Motor neuron (in vitro differentiated cells): Measurements from ENCODE around the gene CELSR2. TPM values are rescaled to one million over a fixed set of nuclear protein-coding genes. Genes with fewer than 3 reads are reported as not detected.
"Not testable (repeated sequence)": the region's sequence is repeated elsewhere in the genome, so short reads cannot be mapped to it uniquely, and the experiment has no call there.

Experiments used
- ATAC-seq, 8 experiments: fragments of 200-7000 bp; cut with Tn5 transposase; replicated peaks in 6 of 8; 2 replicates each; pipeline ENCODE4 v1.8.0; 2021; ENCODE audit warnings: mild to moderate bottlenecking in 8 of 8, moderate library complexity in 8 of 8
- H3K27ac ChIP-seq, 2 donors: fragments of 250-450 bp; sonication (Bioruptor Pico); 2 replicates each; pipeline ENCODE4 v1.9.0; 2021; ENCODE audit warnings: antibody characterized with exemption in 2 of 2, mild to moderate bottlenecking in 2 of 2, moderate library complexity in 1 of 2
- H3K4me1 ChIP-seq, 2 donors: fragments of 250-450 bp; sonication (Bioruptor Pico); replicated peaks in 1 of 2; 2 replicates each; pipeline ENCODE4 v1.6.1; 2021; ENCODE audit warnings: antibody characterized with exemption in 2 of 2, mild to moderate bottlenecking in 2 of 2, moderate library complexity in 1 of 2
- H3K4me3 ChIP-seq, 5 donors: fragments of 250-450 bp; sonication (Bioruptor Pico); 2 replicates each; pipeline ENCODE4 v1.9.0; 2021; ENCODE audit warnings: antibody characterized with exemption in 5 of 5, mild to moderate bottlenecking in 5 of 5, moderate library complexity in 4 of 5
- WGBS, 10 experiments: fragments of 450-650 bp; shearing (Covaris generic); methylation state at CpG; one replicate each; pipeline ENCODE4 v1.0.0; 2022; 5-methylcytosine and 5-hydroxymethylcytosine counted together
- in situ Hi-C, 9 experiments: fragments of 400-800 bp; cut with MboI; loops; one replicate each; pipeline ENCODE4 v1.15.0; 2021; ENCODE audit warnings: low sequenced_read_pairs in 9 of 9, low pct_unique_long_range_greater_than_20kb in 2 of 9; ENCODE audit not compliant: unreplicated experiment in 9 of 9
- total RNA-seq, 8 experiments: library from RNA; unstranded; fragments of 300-600 nt; gene quantifications; 2 replicates each; pipeline versions ENCODE4 v1.2.3 to v1.2.4, GENCODE V29; 2022

CELSR2 gene
- total RNA-seq, 8 experiments from 2014 or later: 1.1 to 90.9 (median 43.3) TPM

DNA sequence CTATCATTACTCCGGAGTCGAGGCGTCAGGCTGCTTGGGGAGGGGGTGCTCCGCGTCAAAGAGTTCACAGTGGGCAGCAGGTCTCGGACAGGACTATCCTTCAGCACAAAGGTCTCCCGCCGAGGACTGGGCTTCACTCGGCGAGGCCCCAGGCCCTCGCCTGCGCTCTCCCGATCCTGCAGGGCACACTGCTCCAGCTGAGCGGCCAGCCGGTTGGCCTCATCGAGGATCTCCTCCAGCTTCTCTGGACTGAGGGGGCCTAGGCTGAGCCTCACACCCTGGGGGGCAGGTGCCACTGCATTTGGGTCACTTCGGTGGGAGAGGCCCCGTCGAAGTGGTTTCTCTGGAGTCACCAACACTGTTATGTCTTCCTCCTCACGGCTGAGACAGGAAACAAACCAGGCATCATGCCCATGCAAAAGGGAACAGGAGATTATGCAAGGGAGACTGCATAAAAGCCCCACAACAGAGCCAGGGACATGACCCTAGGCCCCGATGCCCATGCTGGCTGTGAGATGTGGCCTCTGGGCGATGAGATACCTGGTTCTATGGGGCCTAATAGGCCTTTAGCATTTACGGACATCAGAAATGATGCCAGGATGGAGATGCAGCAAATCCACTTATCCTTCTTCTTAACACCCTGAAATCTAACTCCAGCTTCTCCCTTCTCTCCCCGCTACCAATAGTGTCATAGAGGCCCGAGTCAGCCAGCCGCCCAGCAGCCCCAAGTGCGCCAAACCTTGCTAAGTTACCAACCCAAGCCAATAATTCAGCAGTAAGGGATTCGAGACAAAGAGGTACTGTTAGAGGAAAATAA lies 32.5 kb downstream of the CELSR2 start:
- H3K4me1 ChIP-seq: peaks cover 31 to 39% of the 10 kb centered on the region in 2 donors
- WGBS, 10 experiments: 0 to 77% (median 33%) methylated on average over 1 to 21 of the region's 28 CpGs; no CpG with 5 or more reads in 1 of the 10 experiments
- peak overlapping the region; percentile 38 to 63 (median 49) for H3K4me3 ChIP-seq
- no peak for ATAC-seq
- in situ Hi-C loops: no loop called here
- no peak overlapping the region for H3K27ac ChIP-seq

DNA sequence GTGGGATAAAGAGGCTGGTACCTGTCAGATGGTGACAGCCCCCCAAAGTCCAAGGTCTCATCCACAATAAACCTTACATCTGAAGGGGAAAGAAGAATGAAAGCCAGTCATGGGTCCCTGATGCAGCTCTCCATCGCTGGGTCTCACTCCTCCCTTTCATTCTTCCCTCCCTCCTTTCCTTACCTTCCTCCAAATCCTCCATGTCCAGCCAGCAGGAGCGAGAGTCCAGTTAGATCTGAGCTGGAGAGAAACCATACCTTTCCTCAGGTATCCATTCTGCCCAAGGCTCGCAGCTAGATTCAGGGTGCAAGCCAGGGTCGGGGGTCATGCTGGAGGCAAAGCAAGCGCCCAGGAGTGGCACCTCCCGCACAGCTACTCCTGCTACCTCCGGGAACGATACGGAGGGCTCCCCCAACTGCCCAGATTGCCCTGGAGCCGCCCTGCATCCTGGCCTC lies 33.2 kb downstream of the CELSR2 start:
- peaks cover 27 to 34% of the 10 kb centered on the region in 2 donors for H3K4me1 ChIP-seq
- WGBS, 10 experiments: 0 to 28% (median 0%) methylated on average over 1 to 9 of the region's 10 CpGs; no CpG with 5 or more reads in 3 of the 10 experiments
- in situ Hi-C loops: no loop called here
- no peak overlapping the region for H3K27ac ChIP-seq
- peak overlapping the region; percentile 38 to 63 (median 49) for H3K4me3 ChIP-seq
- ATAC-seq: peak in 3 of 8 experiments; percentile 7 to 13 (median 11)

DNA sequence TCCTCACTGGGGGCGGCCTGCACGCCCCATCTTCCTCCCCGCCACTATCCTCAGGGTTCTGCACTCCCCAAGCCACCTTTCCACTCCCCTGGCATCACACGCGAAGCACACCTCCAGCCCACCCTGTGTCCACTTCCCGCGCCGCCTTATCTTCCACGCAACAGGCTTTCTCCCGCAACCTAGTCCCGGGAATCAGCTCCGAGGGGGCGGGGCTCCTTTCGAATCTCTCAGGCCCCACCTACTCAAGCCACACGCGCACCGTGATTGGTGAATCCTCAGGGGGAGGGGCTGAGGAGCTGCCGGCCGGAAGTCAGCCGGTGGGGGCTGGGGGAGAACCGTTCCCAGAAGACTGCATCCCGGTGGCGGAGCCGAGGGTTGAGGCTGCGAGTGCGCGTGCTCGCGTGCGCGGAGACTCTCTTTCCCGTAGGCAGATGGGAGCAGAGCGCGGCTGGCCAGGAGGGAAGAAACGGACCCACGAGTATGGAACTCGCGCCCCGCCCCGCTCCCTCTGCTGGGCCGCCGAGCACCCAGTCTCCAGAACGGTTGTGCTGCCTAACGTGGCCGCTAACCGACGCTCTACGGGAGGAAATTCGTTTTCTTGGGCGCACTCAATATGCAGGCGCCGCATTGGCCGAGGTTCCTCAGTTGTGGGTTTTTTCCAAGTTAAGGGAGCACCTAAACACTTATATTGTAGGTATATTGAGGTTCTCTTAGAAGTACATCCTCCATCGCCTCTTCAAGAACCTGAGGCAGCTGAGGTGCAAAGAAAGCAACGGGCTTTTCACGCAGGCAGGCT lies 33.8 kb downstream of the CELSR2 start, which contains the start of gene PSRC1:
Gene PSRC1, minus strand, starts transcription at position 194 of the 796 bp plus-strand sequence.
- Histone ChIP-seq H3K4me3 (peak within 1 kb of the TSS; percentile 38 to 63 (median 49)), H3K27ac (peak within 1 kb of the TSS; percentile 71 to 77), H3K4me1 (peaks cover 25 to 31% of the 10 kb centered on the region in 2 donors)
- in situ Hi-C loops: no loop called here
- peak; percentile 81 to 94 (median 93) for ATAC-seq
- 0 to 19% (median 2%) methylated on average over 1 to 36 of the region's 56 CpGs; no CpG with 5 or more reads in 1 of the 10 experiments for WGBS, 10 experiments

DNA sequence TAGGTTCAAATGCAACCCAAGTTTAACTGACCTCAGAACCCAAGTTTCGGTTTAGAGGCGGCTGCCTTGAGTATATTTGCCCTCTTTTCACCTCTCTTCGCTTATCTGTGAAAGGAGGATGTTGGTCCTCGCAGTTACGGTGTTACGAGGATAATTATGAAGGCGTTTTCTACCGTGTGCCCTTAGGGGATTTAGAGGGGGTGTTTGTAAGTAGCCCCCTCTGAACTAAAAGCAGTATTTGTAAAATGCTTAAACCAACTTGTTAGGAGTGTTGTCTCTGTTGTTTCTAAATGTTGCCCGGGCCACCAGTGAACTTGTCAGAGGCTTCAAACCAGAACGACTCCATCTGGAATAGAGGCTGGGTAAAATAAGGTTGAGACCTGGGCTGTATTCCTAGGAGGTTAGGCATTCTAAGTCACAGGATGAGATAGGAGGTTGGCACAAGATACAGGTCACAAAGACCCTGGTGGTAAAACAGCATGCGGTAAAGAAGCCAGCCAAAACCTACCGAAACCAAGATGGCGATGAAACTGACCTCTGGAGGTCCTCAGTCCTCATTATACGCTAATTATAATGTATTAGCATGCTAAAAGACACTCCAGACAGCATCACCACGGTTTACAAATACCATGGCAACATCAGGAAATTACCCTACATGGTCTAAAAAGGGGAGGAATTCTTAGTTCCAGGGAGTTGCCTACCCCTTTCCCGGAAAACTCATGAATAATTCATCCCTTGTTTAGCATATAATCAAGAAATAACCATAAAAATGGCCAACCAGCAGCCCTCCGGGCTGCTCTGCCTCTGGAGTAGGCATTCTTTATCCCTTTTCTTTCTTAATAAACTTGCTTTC lies 34.6 kb downstream of the CELSR2 start:
- in situ Hi-C loops: no loop called here
- WGBS, 10 experiments: 27 to 71% (median 62%) methylated on average over 2 to 17 of the region's 17 CpGs
- peak overlapping the region; percentile 38 to 63 (median 49) for H3K4me3 ChIP-seq
- peak in 3 of 8 experiments; percentile 10 to 35 (median 26) for ATAC-seq
- peak overlapping the region; percentile 77 to 84 for H3K27ac ChIP-seq
- H3K4me1 ChIP-seq: peaks cover 25 to 31% of the 10 kb centered on the region in 2 donors

DNA sequence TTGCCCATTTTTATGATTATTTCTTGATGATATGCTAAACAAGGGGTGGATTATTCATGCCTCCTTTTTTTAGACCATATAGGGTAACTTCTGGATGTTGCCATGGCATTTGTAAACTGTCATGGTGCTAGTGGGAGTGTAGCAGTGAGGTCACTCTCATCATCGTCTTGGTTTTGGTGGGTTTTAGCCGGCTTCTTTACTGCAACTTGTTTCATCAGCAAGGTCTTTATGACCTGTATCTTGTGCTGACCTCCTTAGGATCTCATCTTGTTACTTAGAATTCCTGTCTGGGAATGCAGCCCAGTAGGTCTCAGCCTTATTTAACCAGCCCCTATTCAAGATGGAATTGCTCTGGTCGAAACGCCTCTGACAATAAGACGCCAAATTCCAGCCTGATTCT lies 37.4 kb downstream of the CELSR2 start:
- in situ Hi-C loops, H3K27ac ChIP-seq, H3K4me3 ChIP-seq: not testable (repeated sequence)
- peak in 1 of 8 experiments; percentile 5 for ATAC-seq
- WGBS, 10 experiments: 66 to 94% (median 88%) methylated on average over 3 to 5 of the region's 5 CpGs; no CpG with 5 or more reads in 1 of the 10 experiments
- peaks cover 21 to 26% of the 10 kb centered on the region in 2 donors for H3K4me1 ChIP-seq

DNA sequence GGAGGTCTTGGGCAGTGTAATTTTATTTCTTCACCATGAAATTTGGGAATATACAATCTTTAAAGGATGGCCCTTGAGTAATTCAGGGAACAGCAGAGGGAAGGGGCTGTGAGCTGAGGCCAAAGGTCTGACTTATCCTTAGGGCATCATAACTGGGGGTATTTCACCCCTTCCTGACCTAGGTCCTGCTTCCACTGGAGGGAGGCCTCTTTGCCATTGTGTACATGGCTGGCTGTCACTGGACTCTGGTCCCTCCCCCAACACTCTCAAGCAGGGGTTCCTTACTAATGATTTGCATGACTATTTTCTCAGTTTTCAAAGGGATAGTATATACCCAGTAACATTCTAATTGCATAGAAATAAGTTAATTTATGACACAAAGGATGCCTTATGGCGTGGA lies 40.8 kb downstream of the CELSR2 start:
- in situ Hi-C loops: no loop called here
- Histone ChIP-seq H3K4me1 (peaks cover 0 to 6% of the 10 kb centered on the region in 2 donors), H3K27ac (no peak overlapping the region), H3K4me3 (no peak overlapping the region)
- ATAC-seq: no peak
- 63 to 100% (median 96%) methylated on average over 1 of the region's 1 CpG; no CpG with 5 or more reads in 2 of the 10 experiments for WGBS, 10 experiments

DNA sequence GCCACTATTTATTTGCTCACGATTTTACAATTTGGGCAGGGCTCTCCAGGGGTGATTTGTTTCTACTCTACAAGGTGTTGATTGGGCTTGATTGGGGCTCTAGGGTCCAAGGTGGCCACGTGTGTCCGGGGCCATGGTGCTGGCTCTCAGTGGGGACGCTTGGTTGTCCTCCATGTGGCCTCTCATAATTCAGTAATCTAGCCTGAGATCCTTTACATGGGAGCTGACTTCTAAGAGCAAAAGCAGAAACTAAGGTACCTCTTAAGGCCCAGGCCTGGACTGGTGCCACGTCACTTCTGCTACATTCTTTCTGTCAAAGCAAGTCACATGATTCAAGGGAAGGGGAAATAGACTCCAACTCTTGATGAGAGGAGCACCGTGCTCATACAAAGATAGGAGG lies 41.7 kb downstream of the CELSR2 start:
- no peak overlapping the region for H3K4me3 ChIP-seq
- 26 to 100% (median 84%) methylated on average over 1 to 6 of the region's 6 CpGs; no CpG with 5 or more reads in 1 of the 10 experiments for whole genome bisulfite sequencing, 10 experiments
- in situ Hi-C loops: no loop called here
- ATAC-seq: peak in 1 of 8 experiments; percentile 35
- no peak overlapping the region for H3K27ac ChIP-seq
- no peaks in the 10 kb centered on the region for H3K4me1 ChIP-seq

DNA sequence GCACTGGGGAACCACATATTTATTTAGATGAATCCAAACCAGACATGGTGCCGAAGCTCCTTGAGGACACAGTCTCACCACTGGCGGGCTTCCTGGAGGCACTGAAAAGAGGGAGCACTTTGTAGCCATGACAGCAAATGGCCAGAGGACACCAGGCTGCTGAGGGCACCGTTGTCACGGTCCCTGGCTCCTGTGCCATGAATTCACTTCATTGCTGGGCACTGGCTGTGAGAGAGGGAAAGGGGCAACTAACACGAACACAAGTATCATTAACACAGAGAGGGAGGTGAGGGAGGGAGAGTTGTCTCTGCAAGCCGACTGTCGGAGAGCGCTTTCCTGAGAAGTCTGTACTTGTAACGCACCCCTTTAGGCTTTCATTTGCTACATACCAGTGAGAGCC lies 43.0 kb downstream of the CELSR2 start:
- in situ Hi-C loops: no loop called here
- WGBS, 10 experiments: 17 to 81% (median 65%) methylated on average over 1 to 9 of the region's 9 CpGs
- ATAC-seq: peak in 2 of 8 experiments; percentile 75 to 88
- no peak overlapping the region for H3K4me3 ChIP-seq
- no peaks in the 10 kb centered on the region for H3K4me1 ChIP-seq
- no peak overlapping the region for H3K27ac ChIP-seq

DNA sequence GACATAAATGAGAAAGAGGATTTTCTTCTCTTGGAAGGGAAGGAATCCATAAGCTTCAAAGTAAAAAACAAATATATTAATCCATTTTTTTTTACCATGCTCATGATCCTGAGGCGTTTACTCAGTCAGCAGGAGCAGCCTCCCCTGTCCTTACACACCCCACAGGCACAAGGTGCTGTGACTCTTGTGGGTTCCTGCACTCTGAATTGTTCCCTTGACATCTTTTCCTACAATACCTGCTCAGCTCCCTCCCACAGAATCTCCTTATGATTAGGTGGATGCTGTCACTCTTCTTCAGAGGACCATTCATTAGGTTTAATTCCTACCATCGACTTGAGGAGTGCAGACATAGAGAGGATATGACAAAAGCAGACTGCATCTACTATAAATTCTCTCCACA lies 43.7 kb downstream of the CELSR2 start:
- Histone ChIP-seq H3K4me3 (no peak overlapping the region), H3K27ac (no peak overlapping the region), H3K4me1 (no peaks in the 10 kb centered on the region)
- no peak for ATAC-seq
- in situ Hi-C loops: no loop called here
- 40 to 100% (median 60%) methylated on average over 1 to 2 of the region's 2 CpGs; no CpG with 5 or more reads in 3 of the 10 experiments for WGBS, 10 experiments

DNA sequence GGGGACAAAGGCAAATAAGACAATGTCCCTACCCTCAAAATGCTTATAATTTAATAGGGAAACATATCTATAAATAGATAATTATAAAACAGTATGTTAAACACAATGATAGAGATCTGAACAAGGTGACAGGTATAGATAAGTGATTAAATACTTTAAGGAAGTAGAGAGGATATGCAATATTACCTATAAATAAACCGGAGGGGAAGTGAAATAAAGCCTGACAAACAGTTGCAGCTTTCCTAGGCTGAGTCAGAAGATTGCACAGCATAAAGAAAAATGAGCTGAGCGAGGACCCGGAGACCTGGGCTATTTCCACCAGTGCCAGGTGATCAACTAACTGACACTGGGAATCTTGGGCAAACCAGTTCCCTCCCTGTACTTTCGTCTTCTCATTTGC lies 45.1 kb downstream of the CELSR2 start:
- ATAC-seq: no peak
- no peak overlapping the region for H3K27ac ChIP-seq
- H3K4me1 ChIP-seq: peaks cover 11 to 14% of the 10 kb centered on the region in 2 donors
- 40 to 100% (median 87%) methylated on average over 1 to 4 of the region's 4 CpGs for WGBS, 10 experiments
- H3K4me3 ChIP-seq: no peak overlapping the region
- in situ Hi-C loops: no loop called here

DNA sequence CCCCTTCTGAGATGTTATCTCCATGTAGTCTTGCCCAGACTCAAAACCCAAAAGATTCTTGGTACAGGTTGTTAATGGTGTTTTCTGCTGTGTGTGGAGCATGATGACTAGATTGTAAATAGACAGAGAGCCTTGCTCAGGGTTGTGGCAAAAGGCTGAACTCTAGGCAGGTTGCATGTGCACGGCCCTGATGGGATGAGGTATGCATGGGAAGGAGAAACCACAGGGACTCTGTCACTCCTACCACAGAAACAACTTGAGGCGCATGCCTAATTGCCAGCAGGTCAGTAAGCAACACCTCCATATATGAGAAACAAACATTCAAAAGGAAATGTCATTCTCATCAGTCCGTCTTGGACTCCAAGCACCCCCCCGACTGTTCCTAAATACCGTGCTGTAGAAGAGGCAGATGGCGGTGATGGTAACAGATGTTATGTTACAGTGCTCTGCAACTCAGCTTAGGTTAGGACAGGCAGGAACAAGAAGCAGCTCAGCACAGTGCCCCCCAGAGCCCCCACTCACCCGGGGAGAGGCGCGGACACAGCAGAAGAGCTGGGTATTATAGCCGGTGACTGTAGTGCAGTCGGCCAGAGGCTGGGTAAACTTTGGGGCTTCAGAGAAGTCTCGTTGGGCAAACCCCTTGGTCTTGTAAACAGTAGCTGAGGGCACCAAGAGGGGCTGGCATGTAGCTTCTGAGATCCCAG lies 46.5 kb downstream of the CELSR2 start:
- WGBS, 10 experiments: 41 to 93% (median 74%) methylated on average over 1 to 12 of the region's 12 CpGs; no CpG with 5 or more reads in 2 of the 10 experiments
- in situ Hi-C loops: no loop called here
- ATAC-seq: no peak

DNA sequence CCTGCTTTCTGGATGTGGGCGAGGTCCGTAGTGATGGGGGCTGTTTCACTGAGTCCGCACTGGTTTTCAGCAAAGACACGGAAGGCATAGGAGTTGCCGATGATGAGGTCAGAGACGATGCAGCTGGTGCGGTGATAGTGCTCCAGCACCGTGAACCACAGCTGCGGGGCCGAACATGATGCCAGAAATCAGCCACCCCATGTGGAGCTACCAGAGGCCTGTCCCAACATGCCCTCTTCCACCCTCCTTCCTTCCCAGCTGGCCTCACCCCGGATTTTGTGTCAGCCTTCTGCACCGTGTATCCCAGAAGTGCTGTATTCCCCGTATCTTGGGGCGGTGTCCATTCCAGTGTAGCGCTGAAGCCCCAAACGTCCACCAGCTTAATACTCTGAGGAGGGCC lies 47.4 kb downstream of the CELSR2 start:
- H3K4me1 ChIP-seq: peaks cover 13 to 19% of the 10 kb centered on the region in 2 donors
- in situ Hi-C loops: no loop called here
- no peak overlapping the region for H3K4me3 ChIP-seq
- WGBS, 10 experiments: 78 to 95% (median 91%) methylated on average over 2 to 12 of the region's 16 CpGs; no CpG with 5 or more reads in 4 of the 10 experiments
- no peak overlapping the region for H3K27ac ChIP-seq
- no peak for ATAC-seq

More for the DNA sequence above, 46.5 kb downstream of the CELSR2 start:
- Histone ChIP-seq H3K4me1 (peaks cover 13 to 19% of the 10 kb centered on the region in 2 donors), H3K27ac (no peak overlapping the region), H3K4me3 (no peak overlapping the region)
